PC-3 (cell line): ENCODE results near the gene CNNM3. TPM values are rescaled to one million over a fixed set of nuclear protein-coding genes. Genes with fewer than 3 reads are reported as not detected.
A peak's percentile ranks its signal among the peaks of the same experiment; 100 is the strongest.

ENCODE experiments used
- ATAC-seq: fragments of 200-7000 bp; cut with Tn5 transposase; 2 replicates; pipeline ENCODE4 v1.9.1; 2020; ENCODE audit warnings: mild to moderate bottlenecking, moderate library complexity
- BruUV-seq: library from RNA; stranded (reverse); fragments of 400-500 nt; replicated peaks from 2 replicates; lab custom pipeline; 2021; lab: Mats Ljungman, UMichigan
- CTCF ChIA-PET: fragments of 300-600 bp; sonication (Branson Sonifier 250); formaldehyde crosslinking; loops from one replicate; lab custom pipeline; 2022; ENCODE audit warnings: antibody characterized with exemption; lab: Charles Lee
- POLR2A ChIA-PET: fragments of 300-600 bp; sonication (Branson Sonifier 250); formaldehyde crosslinking; loops from one replicate; lab custom pipeline; 2022; ENCODE audit warnings: antibody characterized with exemption; ENCODE audit not compliant: unreplicated experiment; lab: Charles Lee
- DNase-seq: peaks from one replicate; pipeline ENCODE4 v3.0.0-alpha.2; 2015
- H2AFZ ChIP-seq: fragments of 300-600 bp; sonication (generic); 2 replicates; pipeline ENCODE4 v1.6.0; 2016; ENCODE audit warnings: antibody characterized with exemption, low read length
- H3F3A ChIP-seq: fragments of 300-600 bp; sonication (generic); one replicate; pipeline ENCODE4 v1.6.0; 2017; ENCODE audit warnings: antibody characterized with exemption, low read length, control low read depth, mild to moderate bottlenecking; ENCODE audit not compliant: unreplicated experiment
- H3K27ac ChIP-seq: fragments of 300-600 bp; sonication (generic); 2 replicates; pipeline ENCODE4 v1.5.1; 2016; ENCODE audit warnings: mild to moderate bottlenecking, low read length
- H3K27me3 ChIP-seq: fragments of 300-600 bp; sonication (generic); 2 replicates; pipeline ENCODE4 v1.6.1; 2016; ENCODE audit warnings: low read length, mixed read lengths
- H3K36me3 ChIP-seq: fragments of 300-600 bp; sonication (generic); 2 replicates; pipeline ENCODE4 v1.6.1; 2016; ENCODE audit warnings: low read depth, mixed run types, low read length, mixed read lengths
- H3K4me1 ChIP-seq: fragments of 300-600 bp; sonication (generic); 2 replicates; pipeline ENCODE4 v1.5.1; 2016; ENCODE audit warnings: low read length; ENCODE audit not compliant: insufficient read depth
- H3K4me2 ChIP-seq: fragments of 300-600 bp; sonication (generic); 2 replicates; pipeline ENCODE4 v1.6.0; 2016; ENCODE audit warnings: low read length
- H3K4me3 ChIP-seq: fragments of 300-600 bp; sonication (generic); 2 replicates; pipeline ENCODE4 v1.5.1; 2016; ENCODE audit warnings: mild to moderate bottlenecking, low read length, mixed read lengths
- H3K79me2 ChIP-seq: fragments of 300-600 bp; sonication (generic); 2 replicates; pipeline ENCODE4 v1.6.1; 2017; ENCODE audit warnings: low read length, mixed read lengths
- H3K9ac ChIP-seq: fragments of 300-600 bp; sonication (generic); 2 replicates; pipeline ENCODE4 v1.6.0; 2016; ENCODE audit warnings: mild to moderate bottlenecking, low read length
- H3K9me2 ChIP-seq: fragments of 300-600 bp; sonication (generic); replicated peaks from 2 replicates; pipeline ENCODE4 v1.6.1; 2016; ENCODE audit warnings: mixed run types, low read length, mixed read lengths
- H3K9me3 ChIP-seq: fragments of 300-600 bp; sonication (generic); 2 replicates; pipeline ENCODE4 v1.6.1; 2016; ENCODE audit warnings: low read length, mixed read lengths
- H4K20me1 ChIP-seq: fragments of 300-600 bp; sonication (generic); 2 replicates; pipeline ENCODE4 v1.6.1; 2016; ENCODE audit warnings: low read length, mixed read lengths
- EZH2 ChIP-seq: fragments of 300-600 bp; sonication (generic); IDR thresholded peaks from one replicate; pipeline ENCODE4 v1.6.1; 2017; ENCODE audit warnings: antibody characterized with exemption, mild to moderate bottlenecking, low read length; ENCODE audit not compliant: unreplicated experiment
- EZH2phosphoT487 ChIP-seq: fragments of 300-600 bp; sonication (generic); IDR thresholded peaks from 2 replicates; pipeline ENCODE4 v1.6.1; 2018; ENCODE audit warnings: mild to moderate bottlenecking, antibody characterized with exemption, low read length, borderline replicate concordance
- intact Hi-C: fragments of 100-400 bp; cut with micrococcal nuclease; formaldehyde crosslinking; loops from 2 replicates; pipeline ENCODE4 v1.9.0; 2023
- total RNA-seq: library from RNA; depleted of rRNA; stranded (reverse); fragments of >200 nt; gene quantifications from 2 replicates; pipeline ENCODE4 v1.2.3, GENCODE V29; 2014
- TF ChIP-seq, protein P1 (sequence below): fragments of 300-600 bp; sonication (generic); conservative IDR thresholded peaks from 2 replicates; pipeline ENCODE4 v1.5.1; 2017; ENCODE audit warnings: antibody characterized with exemption, low read depth, mild to moderate bottlenecking, low read length

CNNM3 gene
- total RNA-seq, 1 experiment from 2014 or later: 9.0 TPM

GRCh38 chr2:96832754-96833507 is 16.9 kb downstream of the CNNM3 start:
- TSS peak; percentile 12 for BruUV-seq
- Histone ChIP-seq H3K36me3 (peaks cover 12% of the 10 kb centered on the region), H3K4me3 (no peak overlapping the region), H3K4me1 (peaks cover 11% of the 10 kb centered on the region), H3K9me2 (no peaks in the 10 kb centered on the region), H3K27me3 (no peaks in the 10 kb centered on the region), H4K20me1 (no peaks in the 10 kb centered on the region), H3K79me2 (no peaks in the 10 kb centered on the region), H3K4me2 (no peak overlapping the region), H3K27ac (no peak overlapping the region), H3K9me3 (no peaks in the 10 kb centered on the region), H3F3A (peaks cover 5% of the 10 kb centered on the region), H2AFZ (no peak overlapping the region), H3K9ac (no peak overlapping the region)
- DNase-seq (peak; percentile 52), ATAC-seq (peak; percentile 89)
- TF ChIP-seq EZH2: no peak
- TF ChIP-seq, protein P1, sequence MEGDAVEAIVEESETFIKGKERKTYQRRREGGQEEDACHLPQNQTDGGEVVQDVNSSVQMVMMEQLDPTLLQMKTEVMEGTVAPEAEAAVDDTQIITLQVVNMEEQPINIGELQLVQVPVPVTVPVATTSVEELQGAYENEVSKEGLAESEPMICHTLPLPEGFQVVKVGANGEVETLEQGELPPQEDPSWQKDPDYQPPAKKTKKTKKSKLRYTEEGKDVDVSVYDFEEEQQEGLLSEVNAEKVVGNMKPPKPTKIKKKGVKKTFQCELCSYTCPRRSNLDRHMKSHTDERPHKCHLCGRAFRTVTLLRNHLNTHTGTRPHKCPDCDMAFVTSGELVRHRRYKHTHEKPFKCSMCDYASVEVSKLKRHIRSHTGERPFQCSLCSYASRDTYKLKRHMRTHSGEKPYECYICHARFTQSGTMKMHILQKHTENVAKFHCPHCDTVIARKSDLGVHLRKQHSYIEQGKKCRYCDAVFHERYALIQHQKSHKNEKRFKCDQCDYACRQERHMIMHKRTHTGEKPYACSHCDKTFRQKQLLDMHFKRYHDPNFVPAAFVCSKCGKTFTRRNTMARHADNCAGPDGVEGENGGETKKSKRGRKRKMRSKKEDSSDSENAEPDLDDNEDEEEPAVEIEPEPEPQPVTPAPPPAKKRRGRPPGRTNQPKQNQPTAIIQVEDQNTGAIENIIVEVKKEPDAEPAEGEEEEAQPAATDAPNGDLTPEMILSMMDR: no peak
- no peak for TF ChIP-seq EZH2phosphoT487
- ChIA-PET CTCF (interaction anchor here (0.7 kb wide), 1 partner anchor 35 kb away, joined by 4 read pairs; no protein-coding TSS in a partner anchor), POLR2A (interaction anchor here (0.6 kb wide), 1 partner anchor 25 kb away, joined by 7 read pairs; no protein-coding TSS in a partner anchor)
- intact Hi-C loops: no loop called here

DNA sequence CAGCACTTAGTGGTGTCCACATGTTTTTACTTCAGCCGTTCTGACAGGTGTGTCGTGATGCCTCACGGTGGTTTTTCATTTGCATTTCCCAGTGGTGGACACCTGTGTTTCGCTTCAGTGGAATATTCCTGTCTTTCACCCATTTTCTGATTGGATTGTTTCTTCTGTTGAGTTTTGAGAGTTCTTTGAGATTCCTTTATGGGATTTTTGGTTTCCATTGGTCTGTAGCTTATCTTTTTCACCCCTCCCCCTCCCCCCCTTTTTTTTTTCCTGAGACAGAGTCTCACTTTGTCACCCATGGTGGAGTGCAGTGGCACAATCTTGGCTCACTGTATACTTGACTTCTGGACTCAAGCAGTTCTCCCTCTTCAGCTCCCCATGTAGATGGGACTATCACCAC is 19.8 kb downstream of the CNNM3 start:
- H3K9ac ChIP-seq: no peak overlapping the region
- no TSS peak for BruUV-seq
- H3K27me3 ChIP-seq: no peaks in the 10 kb centered on the region
- intact Hi-C loops: no loop called here
- no peaks in the 10 kb centered on the region for H3F3A ChIP-seq
- H3K4me3 ChIP-seq: no peak overlapping the region
- H4K20me1 ChIP-seq: no peaks in the 10 kb centered on the region
- POLR2A ChIA-PET: no interaction called here
- no peaks in the 10 kb centered on the region for H3K9me2 ChIP-seq
- H2AFZ ChIP-seq: no peak overlapping the region
- no peak for ATAC-seq
- H3K4me2 ChIP-seq: no peak overlapping the region
- H3K9me3 ChIP-seq: no peaks in the 10 kb centered on the region
- peaks cover 11% of the 10 kb centered on the region for H3K4me1 ChIP-seq
- no peak for TF ChIP-seq EZH2
- no peak for TF ChIP-seq EZH2phosphoT487
- TF ChIP-seq, protein P1: no peak
- DNase-seq: no peak
- CTCF ChIA-PET: interaction anchor here (0.6 kb wide), 1 partner anchor 116 kb away, joined by 5 read pairs; no protein-coding TSS in a partner anchor
- H3K36me3 ChIP-seq: peaks cover 12% of the 10 kb centered on the region
- H3K27ac ChIP-seq: no peak overlapping the region
- H3K79me2 ChIP-seq: no peaks in the 10 kb centered on the region

DNA sequence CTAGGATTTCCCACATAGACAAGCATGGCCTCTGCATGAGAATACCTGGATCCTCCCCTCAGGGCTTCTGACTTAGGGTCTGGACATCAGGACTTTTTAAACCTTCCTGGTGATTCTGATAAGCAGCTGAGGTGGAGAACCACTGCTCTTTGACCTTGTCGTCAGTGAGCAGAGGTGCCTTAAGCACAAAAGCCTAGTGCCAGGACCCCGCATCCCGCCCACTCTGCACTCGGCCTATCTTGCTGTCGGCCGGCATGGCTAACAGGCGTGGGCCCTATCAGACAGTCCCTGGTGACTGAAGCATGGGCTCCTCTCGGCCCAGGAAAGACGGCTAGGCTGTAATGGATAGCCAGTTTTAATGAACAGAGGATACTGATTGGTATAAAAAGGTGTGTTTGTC is 21.5 kb downstream of the CNNM3 start:
- no TSS peak for BruUV-seq
- intact Hi-C loops: no loop called here
- H3K36me3 ChIP-seq: peaks cover under 1% of the 10 kb centered on the region; the same call in 1 of the 2 replicates
- no peak overlapping the region for H3K4me3 ChIP-seq
- no peak overlapping the region for H3K9ac ChIP-seq
- H3K4me2 ChIP-seq: no peak overlapping the region
- no peaks in the 10 kb centered on the region for H3K9me3 ChIP-seq
- DNase-seq (no peak), ATAC-seq (no peak)
- H4K20me1 ChIP-seq: no peaks in the 10 kb centered on the region
- TF ChIP-seq, protein P1: no peak
- no peak for TF ChIP-seq EZH2
- TF ChIP-seq EZH2phosphoT487: no peak
- CTCF ChIA-PET: no interaction called here
- peaks cover 8% of the 10 kb centered on the region for H3K4me1 ChIP-seq
- H3K27me3 ChIP-seq: no peaks in the 10 kb centered on the region
- H3K9me2 ChIP-seq: no peaks in the 10 kb centered on the region
- no peaks in the 10 kb centered on the region for H3K79me2 ChIP-seq
- POLR2A ChIA-PET: no interaction called here
- no peak overlapping the region for H2AFZ ChIP-seq
- no peaks in the 10 kb centered on the region for H3F3A ChIP-seq
- H3K27ac ChIP-seq: no peak overlapping the region
